Peyer's patch (tissue), 4 donors: ENCODE results near the gene ZNF275. TPM values are rescaled to one million over a fixed set of nuclear protein-coding genes. Genes with fewer than 3 reads are reported as not detected.

ENCODE experiments used
- DNase-seq, 3 donors: peaks; one replicate each; pipeline ENCODE4 v3.0.0-alpha.2; 2017 to 2019
- H3K27ac ChIP-seq, 4 donors: fragments of 200-600 bp; sonication (generic); one replicate each; pipeline ENCODE4 v1.5.1; 2016 to 2019
- H3K27me3 ChIP-seq, 2 donors: fragments of 200-600 bp; sonication (generic); one replicate each; pipeline ENCODE4 v1.5.1; 2019
- H3K36me3 ChIP-seq, 3 donors: fragments of 200-600 bp; sonication (generic); one replicate each; pipeline ENCODE4 v1.5.1; 2016 to 2019
- H3K4me1 ChIP-seq, 4 donors: fragments of 200-600 bp; sonication (generic); one replicate each; pipeline ENCODE4 v1.5.1; 2016 to 2019
- H3K4me3 ChIP-seq, 4 donors: fragments of 200-600 bp; sonication (generic); 1 replicate in 3 of 4; 2 replicates in 1 of 4; pipeline ENCODE4 v1.5.1; 2016 to 2019; ENCODE audit warnings: mild to moderate bottlenecking in 1 of 4
- H3K9me3 ChIP-seq, 4 donors: fragments of 200-600 bp; sonication (generic); one replicate each; pipeline ENCODE4 v1.5.1; 2016 to 2019; ENCODE audit warnings: mild to moderate bottlenecking in 1 of 4
- CTCF ChIP-seq, 6 experiments: fragments of 450-650 bp in 4 of 6; fragments of 200-600 bp in 2 of 6; sonication (generic) in 1 of 6; IDR thresholded peaks; one replicate each; pipeline ENCODE4 v1.5.1; 2017 to 2019; ENCODE audit warnings: antibody characterized with exemption in 6 of 6, mild to moderate bottlenecking in 3 of 6, moderate library complexity in 1 of 6
- POLR2A ChIP-seq, 2 donors: fragments of 450-650 bp; IDR thresholded peaks; one replicate each; pipeline ENCODE4 v1.5.1; 2017; ENCODE audit warnings: antibody characterized with exemption in 2 of 2, mild to moderate bottlenecking in 2 of 2, moderate library complexity in 2 of 2
- total RNA-seq, 4 donors: library from RNA; depleted of rRNA; stranded (reverse); fragments of >200 nt; gene quantifications; one replicate each; pipeline ENCODE4 v1.1.0, GENCODE V29; 2016

ZNF275 gene
- total RNA-seq, 4 donors from 2014 or later: 4.0 to 12.4 (median 7.2) TPM

GRCh38 chrX:153302796-153303195 lies 31.2 kb upstream of the ZNF275 start:
- no peak overlapping the region for H3K27ac ChIP-seq
- H3K9me3 ChIP-seq: no peaks in the 10 kb centered on the region
- no peak overlapping the region for H3K4me3 ChIP-seq
- no peaks in the 10 kb centered on the region for H3K27me3 ChIP-seq
- no peaks in the 10 kb centered on the region for H3K4me1 ChIP-seq
- TF ChIP-seq POLR2A (IDR thresholded peaks at IDR 0.05) (no peak), CTCF (IDR thresholded peaks at IDR 0.05) (no peak)
- no peaks in the 10 kb centered on the region for H3K36me3 ChIP-seq
- DNase-seq: no peak

GRCh38 chrX:153303276-153304262 lies 30.4 kb upstream of the ZNF275 start:
- H3K27me3 ChIP-seq: no peaks in the 10 kb centered on the region
- TF ChIP-seq CTCF (IDR thresholded peaks at IDR 0.05) (no peak), POLR2A (IDR thresholded peaks at IDR 0.05) (no peak)
- H3K4me1 ChIP-seq: no peaks in the 10 kb centered on the region
- H3K9me3 ChIP-seq: no peaks in the 10 kb centered on the region
- H3K36me3 ChIP-seq: no peaks in the 10 kb centered on the region
- no peak overlapping the region for H3K4me3 ChIP-seq
- no peak for DNase-seq
- no peak overlapping the region for H3K27ac ChIP-seq

- no peaks in the 10 kb centered on the region for H3K4me1 ChIP-seq
- TF ChIP-seq CTCF (IDR thresholded peaks at IDR 0.05) (no peak), POLR2A (IDR thresholded peaks at IDR 0.05) (no peak)
- H3K27me3 ChIP-seq: no peaks in the 10 kb centered on the region
- no peak for DNase-seq
- no peaks in the 10 kb centered on the region for H3K36me3 ChIP-seq
- H3K9me3 ChIP-seq: no peaks in the 10 kb centered on the region
- no peak overlapping the region for H3K27ac ChIP-seq
- H3K4me3 ChIP-seq: no peak overlapping the region
Observed at GRCh38 chrX:153304988-153305736, 28.8 kb upstream of the ZNF275 start.

GRCh38 chrX:153305972-153306371 lies 28.0 kb upstream of the ZNF275 start:
- no peak for DNase-seq
- H3K27ac ChIP-seq: no peak overlapping the region
- H3K36me3 ChIP-seq: no peaks in the 10 kb centered on the region
- H3K27me3 ChIP-seq: no peaks in the 10 kb centered on the region
- H3K9me3 ChIP-seq: no peaks in the 10 kb centered on the region
- no peak overlapping the region for H3K4me3 ChIP-seq
- no peaks in the 10 kb centered on the region for H3K4me1 ChIP-seq
- no peak for TF ChIP-seq POLR2A (IDR thresholded peaks at IDR 0.05)
- no peak for TF ChIP-seq CTCF (IDR thresholded peaks at IDR 0.05)

- Histone ChIP-seq H3K36me3 (no peaks in the 10 kb centered on the region), H3K9me3 (no peaks in the 10 kb centered on the region), H3K4me3 (no peak overlapping the region), H3K27me3 (no peaks in the 10 kb centered on the region), H3K27ac (no peak overlapping the region), H3K4me1 (no peaks in the 10 kb centered on the region)
- TF ChIP-seq CTCF (IDR thresholded peaks at IDR 0.05) (no peak), POLR2A (IDR thresholded peaks at IDR 0.05) (no peak)
- DNase-seq: no peak
Observed at GRCh38 chrX:153306527-153307115, 27.3 kb upstream of the ZNF275 start.
